CD4-positive, alpha-beta T cell treated with Interferon alpha-2 for 1 hour (primary cell): Measurements from ENCODE around the gene ARAP1.

Source experiments
- DNase-seq, 2 donors: peaks; one replicate each; pipeline ENCODE4 v3.0.0-alpha.2; 2020 to 2022

Gene ARAP1

GRCh38 chr11:72652873-72653630 lies 99.2 kb downstream of the ARAP1 start:
- DNase-seq: no peak

GRCh38 chr11:72652133-72652532 lies 100.1 kb downstream of the ARAP1 start:
- no peak for DNase-seq

- no peak for DNase-seq
Observed at GRCh38 chr11:72649215-72649976, 102.8 kb downstream of the ARAP1 start.

GRCh38 chr11:72648384-72649136 lies 103.6 kb downstream of the ARAP1 start:
- DNase-seq: no peak

GRCh38 chr11:72647882-72648281 lies 104.3 kb downstream of the ARAP1 start:
- DNase-seq: no peak

GRCh38 chr11:72646472-72646871 lies 105.7 kb downstream of the ARAP1 start:
- DNase-seq: no peak

GRCh38 chr11:72646024-72646423 lies 106.2 kb downstream of the ARAP1 start:
- DNase-seq: no peak

GRCh38 chr11:72643547-72643946 lies 108.7 kb downstream of the ARAP1 start:
- DNase-seq: no peak

- DNase-seq: peak; percentile 52 to 68
Observed at GRCh38 chr11:72642884-72643522, 109.2 kb downstream of the ARAP1 start.

- peak in 1 of 2 donors; percentile 19 for DNase-seq
Observed at GRCh38 chr11:72642043-72642883, 109.9 kb downstream of the ARAP1 start.

- DNase-seq: no peak
Observed at GRCh38 chr11:72641522-72642042, 110.6 kb downstream of the ARAP1 start.

GRCh38 chr11:72639502-72640375 lies 112.5 kb downstream of the ARAP1 start:
- no peak for DNase-seq

GRCh38 chr11:72637926-72638325 lies 114.3 kb downstream of the ARAP1 start:
- DNase-seq: no peak

GRCh38 chr11:72637198-72637597 lies 115.0 kb downstream of the ARAP1 start:
- DNase-seq: no peak

- no peak for DNase-seq
Observed at GRCh38 chr11:72636376-72636775, 115.8 kb downstream of the ARAP1 start.

GRCh38 chr11:72635933-72636332 lies 116.3 kb downstream of the ARAP1 start:
- no peak for DNase-seq

- no peak for DNase-seq
Observed at GRCh38 chr11:72635309-72635915, 116.8 kb downstream of the ARAP1 start.
